Peyer's patch (tissue), 4 donors: ENCODE data around the gene NAT16. TPM values are rescaled to one million over a fixed set of nuclear protein-coding genes. Genes with fewer than 3 reads are reported as not detected.

Source experiments
- DNase-seq, 3 donors: peaks; one replicate each; pipeline ENCODE4 v3.0.0-alpha.2; 2017 to 2019
- H3K27ac ChIP-seq, 4 donors: fragments of 200-600 bp; sonication (generic); one replicate each; pipeline ENCODE4 v1.5.1; 2016 to 2019
- H3K27me3 ChIP-seq, 2 donors: fragments of 200-600 bp; sonication (generic); one replicate each; pipeline ENCODE4 v1.5.1; 2019
- H3K36me3 ChIP-seq, 3 donors: fragments of 200-600 bp; sonication (generic); one replicate each; pipeline ENCODE4 v1.5.1; 2016 to 2019
- H3K4me1 ChIP-seq, 4 donors: fragments of 200-600 bp; sonication (generic); one replicate each; pipeline ENCODE4 v1.5.1; 2016 to 2019
- H3K4me3 ChIP-seq, 4 donors: fragments of 200-600 bp; sonication (generic); 1 replicate in 3 of 4; 2 replicates in 1 of 4; pipeline ENCODE4 v1.5.1; 2016 to 2019; ENCODE audit warnings: mild to moderate bottlenecking in 1 of 4
- H3K9me3 ChIP-seq, 4 donors: fragments of 200-600 bp; sonication (generic); one replicate each; pipeline ENCODE4 v1.5.1; 2016 to 2019; ENCODE audit warnings: mild to moderate bottlenecking in 1 of 4
- POLR2A ChIP-seq, 2 donors: fragments of 450-650 bp; IDR thresholded peaks; one replicate each; pipeline ENCODE4 v1.5.1; 2017; ENCODE audit warnings: antibody characterized with exemption in 2 of 2, mild to moderate bottlenecking in 2 of 2, moderate library complexity in 2 of 2
- total RNA-seq, 4 donors: library from RNA; depleted of rRNA; stranded (reverse); fragments of >200 nt; gene quantifications; one replicate each; pipeline ENCODE4 v1.1.0, GENCODE V29; 2016
- TF ChIP-seq, protein P1 (sequence below), 6 experiments: fragments of 450-650 bp in 4 of 6; fragments of 200-600 bp in 2 of 6; sonication (generic) in 1 of 6; IDR thresholded peaks; one replicate each; pipeline ENCODE4 v1.5.1; 2017 to 2019; ENCODE audit warnings: antibody characterized with exemption in 6 of 6, mild to moderate bottlenecking in 3 of 6, moderate library complexity in 1 of 6

Gene NAT16
- total RNA-seq, 4 donors from 2014 or later, result 1.0 TPM; not detected in 3

DNA sequence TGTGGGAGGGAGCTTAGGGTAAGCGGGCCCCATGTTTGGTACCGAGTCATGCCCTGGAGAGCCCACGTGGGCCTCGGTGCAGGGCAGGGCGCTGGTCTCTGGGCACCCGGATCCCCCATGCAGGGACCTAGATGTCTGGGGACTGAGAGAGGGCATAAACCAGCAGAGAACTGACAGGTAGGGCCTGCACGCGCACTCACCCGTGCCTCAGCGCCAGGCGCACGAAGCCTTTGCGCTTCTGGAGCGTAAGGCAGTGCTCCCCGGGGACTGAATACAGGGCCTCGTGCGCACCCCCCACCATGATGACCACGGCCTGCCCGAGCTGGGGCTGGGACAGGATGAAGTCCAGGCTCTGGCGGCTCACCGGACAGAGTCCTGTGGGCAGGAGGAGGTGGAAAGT lies 17.9 kb upstream of the NAT16 start:
- Histone ChIP-seq H3K4me1 (peaks cover 0 to 11% (median 4%) of the 10 kb centered on the region in 4 donors), H3K27me3 (no peaks in the 10 kb centered on the region), H3K4me3 (no peak overlapping the region), H3K36me3 (peaks cover 0 to 6% (median 0%) of the 10 kb centered on the region in 3 donors), H3K27ac (no peak overlapping the region), H3K9me3 (no peaks in the 10 kb centered on the region)
- TF ChIP-seq, protein P1, sequence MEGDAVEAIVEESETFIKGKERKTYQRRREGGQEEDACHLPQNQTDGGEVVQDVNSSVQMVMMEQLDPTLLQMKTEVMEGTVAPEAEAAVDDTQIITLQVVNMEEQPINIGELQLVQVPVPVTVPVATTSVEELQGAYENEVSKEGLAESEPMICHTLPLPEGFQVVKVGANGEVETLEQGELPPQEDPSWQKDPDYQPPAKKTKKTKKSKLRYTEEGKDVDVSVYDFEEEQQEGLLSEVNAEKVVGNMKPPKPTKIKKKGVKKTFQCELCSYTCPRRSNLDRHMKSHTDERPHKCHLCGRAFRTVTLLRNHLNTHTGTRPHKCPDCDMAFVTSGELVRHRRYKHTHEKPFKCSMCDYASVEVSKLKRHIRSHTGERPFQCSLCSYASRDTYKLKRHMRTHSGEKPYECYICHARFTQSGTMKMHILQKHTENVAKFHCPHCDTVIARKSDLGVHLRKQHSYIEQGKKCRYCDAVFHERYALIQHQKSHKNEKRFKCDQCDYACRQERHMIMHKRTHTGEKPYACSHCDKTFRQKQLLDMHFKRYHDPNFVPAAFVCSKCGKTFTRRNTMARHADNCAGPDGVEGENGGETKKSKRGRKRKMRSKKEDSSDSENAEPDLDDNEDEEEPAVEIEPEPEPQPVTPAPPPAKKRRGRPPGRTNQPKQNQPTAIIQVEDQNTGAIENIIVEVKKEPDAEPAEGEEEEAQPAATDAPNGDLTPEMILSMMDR (IDR thresholded peaks at IDR 0.05), result no peak
- no peak for TF ChIP-seq POLR2A (IDR thresholded peaks at IDR 0.05)
- no peak for DNase-seq

DNA sequence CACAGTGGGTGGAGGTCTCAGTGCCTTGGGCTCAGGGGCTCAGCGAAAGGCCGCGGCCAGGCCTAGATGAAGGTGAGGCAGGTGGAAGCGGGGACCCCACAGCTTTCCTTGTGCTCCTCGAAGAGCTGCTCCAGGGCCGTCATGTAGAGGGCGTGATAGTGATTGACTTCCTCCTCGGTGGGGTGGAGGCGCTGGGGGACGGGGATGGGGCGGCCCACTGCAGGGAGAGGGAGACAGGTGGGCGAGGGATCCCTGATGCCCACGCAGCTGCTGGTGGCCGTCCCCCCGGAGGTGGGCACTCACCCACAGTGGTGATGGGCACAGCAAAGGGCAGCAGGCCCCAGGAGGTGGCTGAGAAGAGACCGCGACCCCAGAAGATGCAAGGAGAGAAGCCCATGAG lies 15.8 kb upstream of the NAT16 start:
- no peak for TF ChIP-seq POLR2A (IDR thresholded peaks at IDR 0.05)
- TF ChIP-seq, protein P1 (IDR thresholded peaks at IDR 0.05), result no peak
- Histone ChIP-seq H3K27me3 (no peaks in the 10 kb centered on the region), H3K36me3 (peaks cover 0 to 6% (median 0%) of the 10 kb centered on the region in 3 donors), H3K27ac (no peak overlapping the region), H3K4me1 (peaks cover 0 to 4% (median 0%) of the 10 kb centered on the region in 4 donors), H3K9me3 (no peaks in the 10 kb centered on the region), H3K4me3 (no peak overlapping the region)
- no peak for DNase-seq

GRCh38 chr7:101189109-101189508 lies 9.0 kb upstream of the NAT16 start:
- no peak for TF ChIP-seq POLR2A (IDR thresholded peaks at IDR 0.05)
- TF ChIP-seq, protein P1 (IDR thresholded peaks at IDR 0.05), result no peak
- H3K4me3 ChIP-seq, result no peak overlapping the region
- no peak overlapping the region for H3K27ac ChIP-seq
- H3K9me3 ChIP-seq, result no peaks in the 10 kb centered on the region
- H3K27me3 ChIP-seq, result no peaks in the 10 kb centered on the region
- DNase-seq, result no peak
- peaks cover 0 to 13% (median 2%) of the 10 kb centered on the region in 4 donors for H3K4me1 ChIP-seq
- no peaks in the 10 kb centered on the region for H3K36me3 ChIP-seq

DNA sequence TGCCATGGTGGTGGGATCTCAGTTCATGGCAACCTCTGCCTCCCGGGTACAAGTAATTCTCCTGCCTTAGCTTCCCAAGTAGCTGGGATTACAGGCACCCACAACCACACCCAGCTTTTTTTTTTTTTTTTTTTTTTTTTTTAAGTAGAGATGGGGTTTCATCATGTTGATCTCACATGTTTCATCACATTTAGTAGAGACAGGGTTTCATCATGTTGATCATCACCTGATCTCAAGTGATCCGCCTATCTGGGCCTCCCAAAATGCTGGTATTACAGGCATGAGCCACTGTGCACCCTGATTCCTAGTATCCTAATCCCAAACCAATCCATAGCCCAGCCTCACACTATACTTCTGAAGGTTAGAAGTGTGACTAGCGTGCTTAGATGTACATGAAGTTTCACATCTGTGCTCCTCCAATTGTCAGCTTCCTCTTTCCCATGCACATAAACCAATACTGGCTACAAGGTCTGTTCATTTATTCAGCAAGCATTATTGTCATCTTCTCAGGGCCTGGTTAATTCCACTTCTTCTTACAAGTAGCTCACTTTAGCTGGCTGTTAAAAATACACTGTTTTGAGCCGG lies 6.8 kb upstream of the NAT16 start:
- H3K27ac ChIP-seq, result no peak overlapping the region
- no peaks in the 10 kb centered on the region for H3K27me3 ChIP-seq
- H3K36me3 ChIP-seq, result no peaks in the 10 kb centered on the region
- TF ChIP-seq, protein P1 (IDR thresholded peaks at IDR 0.05), result no peak
- no peak for TF ChIP-seq POLR2A (IDR thresholded peaks at IDR 0.05)
- DNase-seq, result no peak
- H3K4me3 ChIP-seq, result no peak overlapping the region
- H3K4me1 ChIP-seq, result peaks cover 0 to 13% (median under 1%) of the 10 kb centered on the region in 4 donors
- H3K9me3 ChIP-seq, result no peaks in the 10 kb centered on the region

DNA sequence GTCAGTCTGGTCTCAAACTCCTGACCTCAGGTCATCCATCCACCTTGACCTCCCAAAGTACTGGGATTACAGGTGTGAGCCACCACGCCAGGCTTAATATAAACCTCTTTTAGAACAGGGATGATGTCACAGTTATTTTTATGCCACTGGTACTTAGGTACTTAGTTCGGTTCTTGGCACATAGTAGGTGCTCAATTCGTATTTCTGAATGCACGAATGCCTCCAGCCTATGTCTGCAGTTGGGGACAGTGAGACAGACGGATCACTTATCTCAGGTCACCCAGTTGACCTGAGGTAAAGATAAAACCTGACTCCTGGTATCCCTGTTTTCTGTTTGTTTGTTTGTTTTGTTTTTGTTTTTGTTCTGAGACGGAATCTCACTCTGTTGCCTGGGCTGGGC lies 6.1 kb upstream of the NAT16 start:
- DNase-seq, result no peak
- H3K36me3 ChIP-seq, result no peaks in the 10 kb centered on the region
- H3K4me1 ChIP-seq, result peaks cover 0 to 13% (median 0%) of the 10 kb centered on the region in 4 donors
- no peak overlapping the region for H3K27ac ChIP-seq
- no peaks in the 10 kb centered on the region for H3K27me3 ChIP-seq
- TF ChIP-seq, protein P1 (IDR thresholded peaks at IDR 0.05), result no peak
- TF ChIP-seq POLR2A (IDR thresholded peaks at IDR 0.05), result no peak
- H3K9me3 ChIP-seq, result no peaks in the 10 kb centered on the region
- H3K4me3 ChIP-seq, result no peak overlapping the region
